ENCODE results near the gene ADAMTSL4.
"Not testable (repeated sequence)": the region's sequence is repeated elsewhere in the genome, so short reads cannot be mapped to it uniquely, and the experiment has no call there.

ADAMTSL4 gene

GRCh38 chr1:150598346-150598745, 49.1 kb downstream of the ADAMTSL4 start:
- not testable (repeated sequence) for DNase-seq

DNA sequence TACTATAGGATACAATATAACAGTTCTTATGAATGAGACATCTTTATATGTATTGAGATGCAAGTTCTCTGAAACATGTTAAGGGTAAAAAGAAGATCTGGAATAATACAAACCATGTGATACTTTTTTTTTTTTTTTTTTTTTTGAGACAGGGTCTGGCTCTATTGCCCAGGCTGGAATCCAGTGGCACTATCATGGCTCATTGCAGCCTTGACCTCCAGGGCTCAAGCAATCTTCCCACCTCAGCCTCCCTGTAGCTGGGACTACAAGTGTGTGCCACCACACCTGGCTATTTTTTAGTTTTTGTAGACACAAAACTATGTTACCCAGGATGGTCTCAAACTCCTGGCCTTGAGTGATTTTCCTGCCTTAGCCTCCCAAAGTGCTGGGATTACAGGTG, 52.3 kb downstream of the ADAMTSL4 start:
- DNase-seq, result no peak

GRCh38 chr1:150602372-150602771, 53.2 kb downstream of the ADAMTSL4 start:
- not testable (repeated sequence) for DNase-seq

GRCh38 chr1:150603711-150604110, 54.5 kb downstream of the ADAMTSL4 start:
- no peak for DNase-seq

GRCh38 chr1:150604226-150604588, 55.0 kb downstream of the ADAMTSL4 start:
- no peak for DNase-seq

DNA sequence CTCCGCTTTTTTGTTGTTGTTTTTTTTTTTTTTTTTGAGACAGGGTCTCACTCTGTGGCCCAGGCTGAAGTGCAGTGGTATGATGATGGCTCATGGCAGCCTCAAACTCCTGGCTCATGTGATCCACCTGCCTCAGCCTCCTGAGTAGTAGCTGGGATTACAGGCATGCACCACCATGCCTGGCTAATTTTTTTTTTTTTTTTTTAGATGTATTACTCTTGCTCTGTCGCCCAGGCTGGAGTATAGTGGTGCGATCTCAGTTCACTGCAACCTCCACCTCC, 56.2 kb downstream of the ADAMTSL4 start:
- not testable (repeated sequence) for DNase-seq

GRCh38 chr1:150606463-150607142, 57.4 kb downstream of the ADAMTSL4 start:
- DNase-seq, result no peak

- DNase-seq, result no peak
Measured at GRCh38 chr1:150609732-150610131, 60.5 kb downstream of the ADAMTSL4 start.

All from NCI-H2081 (cell line).